ENCODE measurements around the gene SEC23B. TPM values are rescaled to one million over a fixed set of nuclear protein-coding genes. Genes with fewer than 3 reads are reported as not detected.
A peak's percentile ranks its signal among the peaks of the same experiment; 100 is the strongest.

Gene SEC23B
- total and polyA plus RNA-seq, 2 of the 4 experiments (the other 2 are of a cell fraction): 51.5 to 78.9 TPM

GRCh38 chr20:18465536-18466200 lies 42.1 kb upstream of the SEC23B start:
- TF ChIP-seq RFX5 (IDR thresholded peaks at IDR 0.05; ENCODE audit: low read depth, low read length): no peak
- TF ChIP-seq SMC3 (IDR thresholded peaks at IDR 0.05; ENCODE audit: low read depth, low read length): no peak
- TF ChIP-seq CTCF (conservative IDR thresholded peaks at IDR 0.05; ENCODE audit: low read depth, low read length): no peak
- TF ChIP-seq CEBPB (IDR thresholded peaks at IDR 0.05; ENCODE audit: low read depth, low read length): no peak
- TF ChIP-seq MAZ (IDR thresholded peaks at IDR 0.05; ENCODE audit: borderline replicate concordance, low read depth, low read length): no peak
- TF ChIP-seq NFE2L2 (IDR thresholded peaks at IDR 0.05; ENCODE audit: low read depth, low read length): no peak
- TF ChIP-seq CHD1 (IDR thresholded peaks at IDR 0.05; ENCODE audit: low read depth, low read length): no peak
- no peak for TF ChIP-seq RCOR1 (IDR thresholded peaks at IDR 0.05; ENCODE audit: insufficient replicate concordance, low read length)
- dilution Hi-C loops (cut with HindIII; ENCODE audit: low sequenced_read_pairs, unreplicated experiment) (no loop called here), intact Hi-C loops (cut with micrococcal nuclease) (loop anchor here (2.0 to 10.0 kb wide), 2 partner anchors 41 to 161 kb away; partner anchors contain the start of gene SEC23B), in situ Hi-C loops (cut with MboI; ENCODE audit: low sequenced_read_pairs) (no loop called here)
- no peak overlapping the region for H3K18ac ChIP-seq (ENCODE audit: low read depth, low read length)
- H2BK120ac ChIP-seq (ENCODE audit: low read depth, low read length): no peak overlapping the region
- peaks cover 1% of the 10 kb centered on the region; the same call in 1 of the 2 replicates for H3K4me1 ChIP-seq (ENCODE audit: control insufficient read depth, insufficient read depth, low read length)
- H3K4ac ChIP-seq (ENCODE audit: low read depth, low read length): no peak overlapping the region
- WGBS, 2 experiments (ENCODE audit: extremely low coverage in 2 of 2, insufficient read length in 1 of 2): 75% methylated on average over 2 of the region's 6 CpGs; no CpG with 5 or more reads in 1 of the 2 experiments
- H3K14ac ChIP-seq (replicated peaks; ENCODE audit: low read depth, low read length): no peak overlapping the region
- peaks cover 10 to 25% of the 10 kb centered on the region in 2 experiments for H3K79me1 ChIP-seq (ENCODE audit: low read depth in 1 of 2, low read length in 2 of 2)
- H4K5ac ChIP-seq (ENCODE audit: low read depth, low read length): peak overlapping the region; percentile 66; the same call in 1 of the 2 replicates
- BruUV-seq (replicated peaks): no TSS peak
- no peak overlapping the region for H3K9ac ChIP-seq (ENCODE audit: low read depth, low read length)
- H2BK5ac ChIP-seq (ENCODE audit: low read depth, low read length, poor library complexity, severe bottlenecking): no peak overlapping the region
- no peaks in the 10 kb centered on the region for H3K27me3 ChIP-seq (ENCODE audit: control insufficient read depth, insufficient read depth, low read length)
- H2AK5ac ChIP-seq (ENCODE audit: low read depth, low read length): no peak overlapping the region
- no peak overlapping the region for H2AK9ac ChIP-seq (replicated peaks; ENCODE audit: low read depth, low read length, poor library complexity)
- no peaks in the 10 kb centered on the region for H4K20me1 ChIP-seq (ENCODE audit: insufficient read depth, low read length)
- no peaks in the 10 kb centered on the region for H3K9me3 ChIP-seq (ENCODE audit: control insufficient read depth, insufficient read depth, low read length)
- ChIA-PET CTCF (no interaction called here), POLR2A (ENCODE audit: unreplicated experiment) (no interaction called here)
- no peak overlapping the region for H2BK20ac ChIP-seq (ENCODE audit: low read depth, low read length)
- peaks cover 2% of the 10 kb centered on the region; the same call in 1 of the 2 replicates for H3K36me3 ChIP-seq (ENCODE audit: control insufficient read depth, insufficient read depth, low read length)
- no peak overlapping the region for H3K23ac ChIP-seq (ENCODE audit: low read depth, low read length)
- no peak overlapping the region for H2BK15ac ChIP-seq (ENCODE audit: low read depth, low read length)
- no peak for DNase-seq
- H4K91ac ChIP-seq (ENCODE audit: insufficient read depth, low read depth, low read length): no peak overlapping the region
- peak overlapping the region; percentile 66 to 82 for H4K8ac ChIP-seq (ENCODE audit: low read depth in 2 of 2, low read length in 2 of 2)
- H3K4me3 ChIP-seq (ENCODE audit: insufficient read depth, low read depth, low read length): no peak overlapping the region
- H3K4me2 ChIP-seq (ENCODE audit: low read depth, low read length): peak overlapping the region; percentile 85; the same call in 1 of the 2 replicates
- no peak overlapping the region for H2AFZ ChIP-seq (replicated peaks; ENCODE audit: low read length, poor library complexity)
- ATAC-seq (ENCODE audit: low read depth): no peak
- no peaks in the 10 kb centered on the region for H3K9me1 ChIP-seq (ENCODE audit: insufficient read depth, low read length)
- no peak overlapping the region for H3K56ac ChIP-seq (ENCODE audit: extremely low read depth, insufficient read depth, low read length)
- H3K27ac ChIP-seq (ENCODE audit: insufficient read depth, low read length): no peak overlapping the region

Data from IMR-90 (cell line).